Activated CD4-positive, alpha-beta T cell treated with anti-CD3 and anti-CD28 coated beads, Interleukin-2, Interleukin-4, amounts not matched to agents 100 ng/mL and 50 ng/mL, durations not matched to agents 16 hours and 8 hours (primary cell): ENCODE results near the gene MUC2.

Experiments
- DNase-seq: peaks from one replicate; pipeline ENCODE4 v3.0.0-alpha.2; 2020; ENCODE audit warnings: low spot score

MUC2 gene

GRCh38 chr11:1087961-1088926, 13.6 kb downstream of the MUC2 start:
- no peak for DNase-seq

GRCh38 chr11:1088927-1089737, 14.5 kb downstream of the MUC2 start:
- DNase-seq = no peak

GRCh38 chr11:1089738-1090599, 15.3 kb downstream of the MUC2 start:
- no peak for DNase-seq

GRCh38 chr11:1090600-1091331, 16.1 kb downstream of the MUC2 start:
- DNase-seq = no peak

GRCh38 chr11:1091332-1092083, 16.8 kb downstream of the MUC2 start:
- no peak for DNase-seq

GRCh38 chr11:1092145-1092670, 17.5 kb downstream of the MUC2 start:
- DNase-seq = no peak

GRCh38 chr11:1092919-1093318, 18.2 kb downstream of the MUC2 start:
- DNase-seq = no peak

GRCh38 chr11:1099519-1100355, 25.1 kb downstream of the MUC2 start:
- no peak for DNase-seq

- DNase-seq = no peak
These were observed 26.0 kb downstream of the MUC2 start for GRCh38 chr11:1100417-1101245.

- no peak for DNase-seq
These were observed 26.8 kb downstream of the MUC2 start for GRCh38 chr11:1101318-1102089.

GRCh38 chr11:1102221-1102971, 27.7 kb downstream of the MUC2 start:
- DNase-seq = no peak

GRCh38 chr11:1102996-1103395, 28.3 kb downstream of the MUC2 start:
- DNase-seq = no peak

- DNase-seq = no peak
These were observed 29.0 kb downstream of the MUC2 start for GRCh38 chr11:1103401-1104360.

- DNase-seq = no peak
These were observed 29.9 kb downstream of the MUC2 start for GRCh38 chr11:1104411-1105182.

- DNase-seq = no peak
These were observed 30.5 kb downstream of the MUC2 start for GRCh38 chr11:1105183-1105565.
